Endometrium (tissue), 2 donors: ENCODE data around the gene CYB5D1.

ENCODE experiments used
- FAIRE-seq: peaks from 2 replicates; lab custom pipeline; 2012; peaks lifted over from hg19 to GRCh38; lab: Jason Lieb, UNC
- donor health status: control.
- donor health status: control.

Gene CYB5D1

GRCh38 chr17:7886227-7887037 is 28.6 kb downstream of the CYB5D1 start:
- FAIRE-seq, result no peak

GRCh38 chr17:7887038-7887481 is 29.3 kb downstream of the CYB5D1 start:
- no peak for FAIRE-seq

DNA sequence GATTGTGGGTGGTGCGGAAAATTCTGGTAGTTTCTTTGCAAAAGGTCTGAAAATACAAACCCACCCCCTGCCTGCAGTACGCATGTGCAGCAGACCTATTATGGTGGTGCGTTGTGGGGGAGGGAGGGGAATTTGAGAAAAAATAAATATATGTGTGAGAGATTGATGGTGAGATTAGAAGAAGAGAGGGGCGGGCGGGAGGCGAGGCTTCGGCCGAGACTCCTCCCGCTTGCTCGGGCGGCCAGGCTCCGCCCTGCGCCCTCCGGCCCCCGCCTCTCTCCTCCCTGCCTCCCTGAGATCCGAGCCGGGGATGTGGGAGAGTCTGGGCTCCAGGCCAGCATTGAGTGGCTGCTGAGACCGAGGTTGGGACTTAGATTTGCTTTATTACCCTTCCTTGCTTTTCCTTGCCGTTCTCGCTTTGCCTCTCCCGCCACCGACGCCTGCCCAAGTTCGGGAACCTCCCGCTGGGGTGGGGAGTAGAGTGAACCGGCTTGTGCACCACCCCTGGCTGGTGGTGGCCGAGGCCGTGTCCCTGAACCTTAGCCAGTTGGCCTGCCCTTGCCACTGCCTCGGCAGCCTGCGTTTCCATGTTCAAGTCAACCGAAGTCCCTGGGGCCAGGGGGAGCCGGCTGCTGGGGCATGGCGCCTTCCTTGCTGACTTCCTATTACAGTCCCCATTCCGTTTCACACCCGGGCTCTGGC is 29.8 kb downstream of the CYB5D1 start:
- FAIRE-seq, result peak; percentile 98

DNA sequence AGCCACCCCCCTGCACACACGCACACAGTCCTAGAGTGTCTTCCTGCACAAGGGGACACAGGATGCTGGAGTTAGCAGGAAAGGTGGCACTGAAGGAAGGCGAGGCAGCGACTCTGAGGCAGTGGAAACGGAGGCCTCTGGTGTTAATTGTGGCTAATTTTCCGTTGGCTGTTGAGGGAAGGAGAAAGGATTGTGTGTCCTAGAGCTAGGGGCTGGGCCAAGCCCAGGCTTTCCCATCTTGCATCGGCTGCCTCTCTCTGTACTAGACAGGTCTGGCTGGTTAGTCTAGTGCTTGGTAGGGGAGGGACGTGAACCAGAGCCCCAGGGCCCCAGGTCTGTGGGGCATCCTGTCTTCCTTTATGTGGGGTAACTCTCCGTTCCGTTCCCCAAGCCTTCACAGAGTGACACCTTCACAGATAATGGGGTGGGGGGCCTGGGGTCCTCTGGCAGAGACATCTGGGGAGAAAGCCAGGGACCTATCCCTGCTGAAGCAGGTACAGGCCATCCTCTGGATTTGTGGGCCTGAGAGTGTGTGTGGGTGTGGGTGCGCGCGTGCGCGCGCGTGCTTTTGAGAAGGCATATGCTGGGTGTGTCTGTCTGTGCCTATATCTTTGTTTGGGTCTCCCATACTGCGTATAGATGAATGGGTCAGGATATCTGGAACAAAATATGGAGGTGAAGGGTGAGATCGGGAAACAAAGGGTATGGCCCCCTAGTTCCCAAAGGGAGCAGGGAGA is 30.5 kb downstream of the CYB5D1 start, which contains the start of gene CHD3:
CHD3 (plus strand) TSS at position 606 of the 737 bp plus-strand sequence. CDS start 212 bp downstream, outside the sequence.
- no peak for FAIRE-seq

DNA sequence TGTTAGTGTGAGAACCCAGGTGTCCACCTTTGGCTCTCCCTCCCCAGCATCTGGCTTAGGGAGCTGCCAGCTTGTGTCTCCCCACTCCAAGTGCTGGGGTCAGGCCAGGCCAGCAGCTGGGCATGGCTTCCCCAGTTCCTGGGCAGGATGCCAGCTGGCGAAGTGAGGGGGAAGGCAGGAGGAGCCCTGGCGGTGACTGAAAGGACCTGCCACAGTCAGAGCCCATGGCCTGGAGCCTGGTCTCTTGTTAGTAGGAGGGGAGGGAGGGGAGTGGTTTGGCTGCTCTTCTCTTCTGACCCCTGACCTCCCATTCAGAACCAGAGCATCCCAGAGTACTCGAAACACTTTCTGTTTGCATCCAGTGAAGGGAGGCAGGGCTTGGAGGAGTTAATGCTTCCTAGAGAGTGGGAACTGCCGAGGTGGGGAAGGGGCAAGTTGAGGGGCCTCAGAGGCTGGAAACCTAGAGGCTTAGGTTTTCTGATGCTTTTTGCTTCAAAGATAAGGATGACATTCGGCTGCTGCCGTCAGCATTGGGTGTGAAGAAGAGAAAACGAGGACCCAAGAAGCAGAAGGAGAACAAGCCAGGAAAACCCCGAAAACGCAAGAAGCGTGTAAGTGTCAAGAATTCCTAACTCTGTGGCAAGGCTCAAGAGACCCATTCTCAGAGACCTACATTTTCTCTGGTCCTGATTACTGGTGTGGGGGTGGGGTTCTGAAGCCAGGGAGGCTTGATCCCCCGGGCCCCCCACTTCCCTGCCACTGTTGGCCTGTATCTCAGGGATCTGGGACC is 31.6 kb downstream of the CYB5D1 start:
- peak; percentile 55 for FAIRE-seq

- no peak for FAIRE-seq
Measured at GRCh38 chr17:7893187-7893880, 35.5 kb downstream of the CYB5D1 start.

- FAIRE-seq, result no peak
Measured at GRCh38 chr17:7894226-7894625, 36.4 kb downstream of the CYB5D1 start.

GRCh38 chr17:7894866-7895265 is 37.1 kb downstream of the CYB5D1 start:
- no peak for FAIRE-seq

- no peak for FAIRE-seq
Measured at GRCh38 chr17:7897090-7897489, 39.3 kb downstream of the CYB5D1 start.

- FAIRE-seq, result no peak
Measured at GRCh38 chr17:7897773-7898172, 40.0 kb downstream of the CYB5D1 start.

DNA sequence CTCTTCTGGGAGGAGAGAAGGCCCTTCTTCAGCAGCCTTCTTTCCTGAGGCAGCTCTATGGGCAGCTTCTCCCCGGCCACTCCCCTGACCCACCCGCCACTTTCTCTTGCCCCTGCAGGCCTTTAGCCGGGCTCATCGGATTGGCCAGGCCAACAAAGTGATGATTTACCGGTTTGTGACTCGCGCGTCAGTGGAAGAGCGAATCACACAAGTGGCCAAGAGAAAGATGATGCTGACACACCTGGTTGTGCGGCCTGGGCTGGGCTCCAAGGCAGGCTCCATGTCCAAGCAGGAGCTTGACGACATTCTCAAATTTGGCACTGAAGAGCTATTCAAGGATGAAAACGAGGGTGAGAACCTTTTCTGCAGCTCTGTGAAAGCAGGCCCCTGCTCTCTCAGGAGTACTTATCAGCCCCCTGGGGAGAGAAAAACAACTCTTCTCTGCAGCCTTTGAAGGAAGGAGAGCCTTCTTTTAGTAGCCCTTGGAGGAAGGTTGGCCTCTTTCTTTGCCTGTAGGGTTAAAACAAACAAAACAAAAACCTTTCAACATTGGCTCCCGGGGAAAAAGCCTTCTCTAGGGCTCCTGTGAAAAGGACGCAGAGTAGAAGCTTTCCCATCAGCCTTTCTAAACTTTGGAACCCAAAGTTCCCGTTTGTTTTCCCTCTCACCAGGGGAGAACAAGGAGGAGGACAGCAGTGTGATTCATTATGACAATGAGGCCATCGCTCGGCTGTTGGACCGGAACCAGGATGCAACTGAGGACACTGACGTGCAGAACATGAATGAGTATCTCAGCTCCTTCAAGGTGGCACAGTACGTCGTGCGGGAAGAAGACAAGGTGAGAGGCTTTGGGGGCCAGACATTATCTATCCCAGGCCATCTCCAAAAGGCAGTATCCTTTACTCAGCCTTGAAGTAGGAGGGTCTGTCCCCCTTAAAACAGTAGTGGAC is 45.6 kb downstream of the CYB5D1 start:
- no peak for FAIRE-seq

- FAIRE-seq, result no peak
Measured at GRCh38 chr17:7909089-7909488, 51.3 kb downstream of the CYB5D1 start.

- no peak for FAIRE-seq
Measured at GRCh38 chr17:7910281-7910680, 52.5 kb downstream of the CYB5D1 start.

DNA sequence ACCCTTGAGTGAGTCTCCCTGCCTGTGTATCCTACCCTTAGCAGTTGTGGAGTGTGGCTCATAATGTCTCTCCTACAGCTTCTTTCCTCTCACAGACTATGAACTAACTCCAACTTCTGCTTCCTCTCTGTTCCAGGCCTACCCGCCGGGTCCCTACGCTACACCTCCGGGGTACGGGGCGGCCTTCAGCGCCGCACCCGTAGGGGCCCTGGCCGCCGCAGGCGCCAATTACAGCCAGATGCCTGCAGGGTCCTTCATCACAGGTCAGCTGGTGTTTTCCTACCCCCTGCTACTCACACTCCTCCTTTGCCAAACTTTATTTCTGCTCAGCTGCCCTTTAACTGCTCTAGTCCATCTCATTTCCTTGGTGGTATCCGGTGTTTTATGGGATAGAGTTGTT is 52.9 kb downstream of the CYB5D1 start:
- no peak for FAIRE-seq

- no peak for FAIRE-seq
Measured at GRCh38 chr17:7911116-7911515, 53.3 kb downstream of the CYB5D1 start.
